Measurements from ENCODE around the gene MEP1A.

DNA sequence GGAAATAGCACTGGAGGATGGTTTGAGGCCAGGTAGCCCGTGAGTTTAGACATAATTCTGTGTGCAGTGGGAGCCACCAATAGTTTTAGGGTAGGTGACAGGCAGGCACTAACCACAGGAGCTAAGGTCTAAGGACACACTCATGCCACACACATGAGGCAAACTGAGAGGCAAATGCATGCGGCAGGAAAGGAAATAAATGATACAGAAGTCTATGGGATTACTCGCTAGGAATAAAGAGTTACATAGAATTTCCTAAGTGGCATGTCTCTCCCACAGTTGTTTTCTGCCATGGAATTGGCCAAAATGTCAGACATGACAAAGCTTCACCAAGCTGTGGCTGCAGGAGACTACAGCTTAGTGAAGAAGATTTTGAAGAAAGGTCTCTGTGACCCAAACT is 41.5 kb upstream of the MEP1A start:
- no peak for TF ChIP-seq CTCF (IDR thresholded peaks at IDR 0.05)
- TF ChIP-seq POLR2A (IDR thresholded peaks at IDR 0.05) = no peak

Measured in right lobe of liver (tissue), 4 donors.